Testis (tissue), 2 donors: ENCODE measurements around the gene RIPPLY3.

ENCODE experiments used
- CTCF ChIP-seq, 3 experiments: fragments of 450-650 bp in 2 of 3; fragments of 200-600 bp in 1 of 3; sonication (generic) in 1 of 3; IDR thresholded peaks; one replicate each; pipeline ENCODE4 v1.5.1; 2016 to 2019; ENCODE audit warnings: antibody characterized with exemption in 3 of 3, mild to moderate bottlenecking in 2 of 3, moderate library complexity in 1 of 3
- POLR2A ChIP-seq: fragments of 450-650 bp; IDR thresholded peaks from one replicate; pipeline ENCODE4 v1.6.1; 2017; ENCODE audit warnings: antibody characterized with exemption, mild to moderate bottlenecking, moderate library complexity

GRCh38 chr21:37032293-37032692 is 25.8 kb downstream of the RIPPLY3 start:
- TF ChIP-seq CTCF (IDR thresholded peaks at IDR 0.05), result no peak
- no peak for TF ChIP-seq POLR2A
